ENCODE data around the gene NLRC3.

The NLRC3 gene

GRCh38 chr16:3578610-3579551, 1.7 kb upstream of the NLRC3 start:
- DNase-seq, result peak; percentile 53

- no peak for DNase-seq
These were observed 918 bp upstream of the NLRC3 start for GRCh38 chr16:3578121-3578520.

GRCh38 chr16:3576211-3576610, 992 bp downstream of the NLRC3 start:
- DNase-seq, result no peak

GRCh38 chr16:3575491-3575890, 1.7 kb downstream of the NLRC3 start:
- DNase-seq, result no peak

GRCh38 chr16:3574195-3574594, 3.0 kb downstream of the NLRC3 start:
- DNase-seq, result no peak

GRCh38 chr16:3573146-3573815, 3.9 kb downstream of the NLRC3 start:
- no peak for DNase-seq

- DNase-seq, result no peak
These were observed 6.7 kb downstream of the NLRC3 start for GRCh38 chr16:3570420-3571062.

- DNase-seq, result no peak
These were observed 7.4 kb downstream of the NLRC3 start for GRCh38 chr16:3569851-3570250.

GRCh38 chr16:3566990-3567389, 10.2 kb downstream of the NLRC3 start:
- DNase-seq, result no peak

- DNase-seq, result no peak
These were observed 12.4 kb downstream of the NLRC3 start for GRCh38 chr16:3564889-3565141.

- DNase-seq, result no peak
These were observed 12.9 kb downstream of the NLRC3 start for GRCh38 chr16:3564130-3564888.

- DNase-seq, result no peak
These were observed 14.2 kb downstream of the NLRC3 start for GRCh38 chr16:3562914-3563480.

GRCh38 chr16:3561626-3562025, 15.6 kb downstream of the NLRC3 start:
- no peak for DNase-seq

GRCh38 chr16:3554351-3554928, 22.8 kb downstream of the NLRC3 start:
- no peak for DNase-seq

- DNase-seq, result no peak
These were observed 23.9 kb downstream of the NLRC3 start for GRCh38 chr16:3553138-3553923.

GRCh38 chr16:3550851-3551847, 26.1 kb downstream of the NLRC3 start:
- DNase-seq, result no peak

- DNase-seq, result no peak
These were observed 27.3 kb downstream of the NLRC3 start for GRCh38 chr16:3549906-3550305.

- no peak for DNase-seq
These were observed 28.3 kb downstream of the NLRC3 start for GRCh38 chr16:3548859-3549258.

GRCh38 chr16:3548445-3548844, 28.8 kb downstream of the NLRC3 start:
- DNase-seq, result no peak

GRCh38 chr16:3546986-3547682, 30.1 kb downstream of the NLRC3 start:
- no peak for DNase-seq
